ENCODE data around the gene PPIF. TPM values are rescaled to one million over a fixed set of nuclear protein-coding genes. Genes with fewer than 3 reads are reported as not detected.

PPIF gene
- total and polyA plus RNA-seq, 2 donors (not counting 3 experiments of a cell fraction or from before 2014, with no cell fraction given), result 50.7 to 51.2 TPM

DNA sequence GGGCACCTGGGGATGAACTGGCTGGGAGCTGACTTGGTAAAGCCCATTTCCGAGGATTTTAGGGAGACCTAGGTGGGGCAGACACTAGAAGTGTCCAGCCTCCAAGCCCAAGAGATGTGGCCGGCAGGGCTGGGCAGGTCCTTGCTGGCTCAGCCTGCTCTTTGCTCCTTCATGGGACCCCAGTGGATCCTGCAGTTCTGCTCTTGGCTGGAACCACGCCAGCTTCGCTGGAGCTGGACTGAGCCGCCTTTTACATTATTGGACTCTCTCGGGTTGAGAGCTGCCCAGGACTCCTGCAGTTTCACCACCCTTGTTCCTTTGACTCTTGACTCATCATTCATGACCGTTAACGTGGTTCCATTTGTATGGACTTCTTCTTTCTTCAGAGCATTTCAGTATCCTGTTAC lies 5.7 kb downstream of the PPIF start:
- peaks cover 10% of the 10 kb centered on the region for H3K4me1 ChIP-seq (ENCODE audit: control insufficient read depth, extremely low read depth, insufficient read depth, low read length)
- H3K79me2 ChIP-seq (ENCODE audit: control insufficient read depth, insufficient read depth, low read length), result peaks cover 14% of the 10 kb centered on the region
- no peak overlapping the region for H3K4me3 ChIP-seq (replicated peaks in 1 of 3; ENCODE audit: insufficient read depth in 1 of 3, low read depth in 1 of 3, low read length in 3 of 3)
- no peaks in the 10 kb centered on the region for H4K20me1 ChIP-seq (replicated peaks; ENCODE audit: control insufficient read depth, extremely low read depth, insufficient read depth, low read length)
- TF ChIP-seq GATA2 (IDR thresholded peaks at IDR 0.05; ENCODE audit: insufficient read depth, insufficient read length, low read depth, low read length) (no peak), POLR2A (IDR thresholded peaks at IDR 0.05; ENCODE audit: low read depth, low read length) (no peak), FOS (IDR thresholded peaks at IDR 0.05; ENCODE audit: borderline replicate concordance, insufficient read depth, low read length) (no peak), EZH2 (IDR thresholded peaks at IDR 0.05; ENCODE audit: borderline replicate concordance, low read depth, low read length, severe bottlenecking) (no peak)
- no peak overlapping the region for H3K27ac ChIP-seq (ENCODE audit: insufficient read depth, low read depth, low read length)
- no peaks in the 10 kb centered on the region for H3K9me3 ChIP-seq (replicated peaks; ENCODE audit: control insufficient read depth, insufficient read depth, low read length)
- no peak overlapping the region for H3K4me2 ChIP-seq (ENCODE audit: insufficient read depth, low read length)
- H3K27me3 ChIP-seq (ENCODE audit: control insufficient read depth in 2 of 2, insufficient read depth in 2 of 2, low read length in 2 of 2), result no peaks in the 10 kb centered on the region
- POLR2A ChIA-PET, result no interaction called here
- FAIRE-seq, result no peak
- DNase-seq (ENCODE audit: low read depth, low spot score), result no peak
- H3K36me3 ChIP-seq (ENCODE audit: control insufficient read depth in 2 of 2, extremely low read depth in 1 of 2, insufficient read depth in 2 of 2, low read length in 2 of 2), result peaks cover 7 to 38% of the 10 kb centered on the region in 2 experiments
- intact Hi-C loops (cut with micrococcal nuclease), result no loop called here
- H3K9me1 ChIP-seq (replicated peaks; ENCODE audit: control insufficient read depth, extremely low read depth, insufficient read depth, low read length), result no peaks in the 10 kb centered on the region
- CTCF ChIA-PET, result no interaction called here
- BruUV-seq (replicated peaks), result no TSS peak
- H3K9ac ChIP-seq (replicated peaks; ENCODE audit: extremely low read depth, insufficient read depth, low read length), result no peak overlapping the region
- H2AFZ ChIP-seq (ENCODE audit: low read depth, low read length), result no peak overlapping the region
- dilution Hi-C loops (cut with MboI; ENCODE audit: extremely low pct_ligation_motif_present, low sequenced_read_pairs), result no loop called here

DNA sequence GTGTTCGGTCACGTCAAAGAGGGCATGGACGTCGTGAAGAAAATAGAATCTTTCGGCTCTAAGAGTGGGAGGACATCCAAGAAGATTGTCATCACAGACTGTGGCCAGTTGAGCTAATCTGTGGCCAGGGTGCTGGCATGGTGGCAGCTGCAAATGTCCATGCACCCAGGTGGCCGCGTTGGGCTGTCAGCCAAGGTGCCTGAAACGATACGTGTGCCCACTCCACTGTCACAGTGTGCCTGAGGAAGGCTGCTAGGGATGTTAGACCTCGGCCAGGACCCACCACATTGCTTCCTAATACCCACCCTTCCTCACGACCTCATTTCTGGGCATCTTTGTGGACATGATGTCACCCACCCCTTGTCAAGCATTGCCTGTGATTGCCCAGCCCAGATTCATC lies 6.5 kb downstream of the PPIF start:
- no peak overlapping the region for H3K9ac ChIP-seq (replicated peaks; ENCODE audit: extremely low read depth, insufficient read depth, low read length)
- ChIA-PET POLR2A (no interaction called here), CTCF (no interaction called here)
- FAIRE-seq (no peak), DNase-seq (ENCODE audit: low read depth, low spot score) (no peak)
- no peaks in the 10 kb centered on the region for H4K20me1 ChIP-seq (replicated peaks; ENCODE audit: control insufficient read depth, extremely low read depth, insufficient read depth, low read length)
- H3K4me1 ChIP-seq (ENCODE audit: control insufficient read depth, extremely low read depth, insufficient read depth, low read length), result peaks cover 3% of the 10 kb centered on the region
- dilution Hi-C loops (cut with MboI; ENCODE audit: extremely low pct_ligation_motif_present, low sequenced_read_pairs) (no loop called here), intact Hi-C loops (cut with micrococcal nuclease) (no loop called here)
- peaks cover 7% of the 10 kb centered on the region for H3K79me2 ChIP-seq (ENCODE audit: control insufficient read depth, insufficient read depth, low read length)
- TF ChIP-seq POLR2AphosphoS5 (IDR thresholded peaks at IDR 0.05; ENCODE audit: insufficient read depth, low read depth, low read length), result no peak
- no peak for TF ChIP-seq GATA2 (IDR thresholded peaks at IDR 0.05; ENCODE audit: insufficient read depth, insufficient read length, low read depth, low read length)
- TF ChIP-seq, protein P1, sequence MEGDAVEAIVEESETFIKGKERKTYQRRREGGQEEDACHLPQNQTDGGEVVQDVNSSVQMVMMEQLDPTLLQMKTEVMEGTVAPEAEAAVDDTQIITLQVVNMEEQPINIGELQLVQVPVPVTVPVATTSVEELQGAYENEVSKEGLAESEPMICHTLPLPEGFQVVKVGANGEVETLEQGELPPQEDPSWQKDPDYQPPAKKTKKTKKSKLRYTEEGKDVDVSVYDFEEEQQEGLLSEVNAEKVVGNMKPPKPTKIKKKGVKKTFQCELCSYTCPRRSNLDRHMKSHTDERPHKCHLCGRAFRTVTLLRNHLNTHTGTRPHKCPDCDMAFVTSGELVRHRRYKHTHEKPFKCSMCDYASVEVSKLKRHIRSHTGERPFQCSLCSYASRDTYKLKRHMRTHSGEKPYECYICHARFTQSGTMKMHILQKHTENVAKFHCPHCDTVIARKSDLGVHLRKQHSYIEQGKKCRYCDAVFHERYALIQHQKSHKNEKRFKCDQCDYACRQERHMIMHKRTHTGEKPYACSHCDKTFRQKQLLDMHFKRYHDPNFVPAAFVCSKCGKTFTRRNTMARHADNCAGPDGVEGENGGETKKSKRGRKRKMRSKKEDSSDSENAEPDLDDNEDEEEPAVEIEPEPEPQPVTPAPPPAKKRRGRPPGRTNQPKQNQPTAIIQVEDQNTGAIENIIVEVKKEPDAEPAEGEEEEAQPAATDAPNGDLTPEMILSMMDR (IDR thresholded peaks at IDR 0.05; ENCODE audit: extremely low read depth in 1 of 2, insufficient read depth in 1 of 2, low read depth in 1 of 2, low read length in 2 of 2), result no peak
- TF ChIP-seq JUN (IDR thresholded peaks at IDR 0.05; ENCODE audit: borderline replicate concordance, insufficient read depth, insufficient read length, low read depth), result no peak
- no peak for TF ChIP-seq POLR2A (IDR thresholded peaks at IDR 0.05; ENCODE audit: low read depth, low read length)
- TF ChIP-seq MYC (IDR thresholded peaks at IDR 0.05; ENCODE audit: low read depth, low read length), result no peak
- TF ChIP-seq, protein P2, sequence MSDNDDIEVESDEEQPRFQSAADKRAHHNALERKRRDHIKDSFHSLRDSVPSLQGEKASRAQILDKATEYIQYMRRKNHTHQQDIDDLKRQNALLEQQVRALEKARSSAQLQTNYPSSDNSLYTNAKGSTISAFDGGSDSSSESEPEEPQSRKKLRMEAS (IDR thresholded peaks at IDR 0.05; ENCODE audit: insufficient read depth, insufficient read length), result no peak
- TF ChIP-seq EZH2 (IDR thresholded peaks at IDR 0.05; ENCODE audit: borderline replicate concordance, low read depth, low read length, severe bottlenecking), result no peak
- no peak for TF ChIP-seq FOS (IDR thresholded peaks at IDR 0.05; ENCODE audit: borderline replicate concordance, insufficient read depth, low read length)
- no peak overlapping the region for H3K27ac ChIP-seq (ENCODE audit: insufficient read depth, low read depth, low read length)
- H2AFZ ChIP-seq (ENCODE audit: low read depth, low read length), result no peak overlapping the region
- H3K27me3 ChIP-seq (ENCODE audit: control insufficient read depth in 2 of 2, insufficient read depth in 2 of 2, low read length in 2 of 2), result no peaks in the 10 kb centered on the region
- H3K9me3 ChIP-seq (replicated peaks; ENCODE audit: control insufficient read depth, insufficient read depth, low read length), result no peaks in the 10 kb centered on the region
- H3K9me1 ChIP-seq (replicated peaks; ENCODE audit: control insufficient read depth, extremely low read depth, insufficient read depth, low read length), result no peaks in the 10 kb centered on the region
- BruUV-seq (replicated peaks), result no TSS peak
- peaks cover 7 to 38% of the 10 kb centered on the region in 2 experiments for H3K36me3 ChIP-seq (ENCODE audit: control insufficient read depth in 2 of 2, extremely low read depth in 1 of 2, insufficient read depth in 2 of 2, low read length in 2 of 2)
- H3K4me2 ChIP-seq (ENCODE audit: insufficient read depth, low read length), result no peak overlapping the region
- H3K4me3 ChIP-seq (replicated peaks in 1 of 3; ENCODE audit: insufficient read depth in 1 of 3, low read depth in 1 of 3, low read length in 3 of 3), result no peak overlapping the region
